Measurements from ENCODE around the gene IL1RN. TPM values are rescaled to one million over a fixed set of nuclear protein-coding genes. Genes with fewer than 3 reads are reported as not detected.

IL1RN gene
- total RNA-seq, 1 donor from 2014 or later, result not detected

DNA sequence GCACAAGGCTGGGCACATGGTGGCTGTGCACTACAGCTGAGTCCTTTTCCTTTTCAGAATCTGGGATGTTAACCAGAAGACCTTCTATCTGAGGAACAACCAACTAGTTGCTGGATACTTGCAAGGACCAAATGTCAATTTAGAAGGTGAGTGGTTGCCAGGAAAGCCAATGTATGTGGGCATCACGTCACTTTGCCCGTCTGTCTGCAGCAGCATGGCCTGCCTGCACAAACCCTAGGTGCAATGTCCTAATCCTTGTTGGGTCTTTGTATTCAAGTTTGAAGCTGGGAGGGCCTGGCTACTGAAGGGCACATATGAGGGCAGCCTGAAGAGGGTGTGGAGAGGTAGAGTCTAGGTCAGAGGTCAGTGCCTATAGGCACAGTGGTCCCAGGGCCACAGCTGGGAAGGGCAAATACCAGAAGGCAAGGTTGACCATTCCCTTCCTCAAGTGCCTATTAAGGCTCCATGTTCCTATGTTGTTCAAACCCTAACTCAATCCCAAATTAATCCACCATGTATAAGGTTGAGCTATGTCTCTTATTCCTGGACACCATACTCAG, 2.2 kb downstream of the IL1RN start:
- peaks cover 45% of the 10 kb centered on the region for H3K27me3 Mint-ChIP-seq (ENCODE audit: unreplicated experiment)
- no peaks in the 10 kb centered on the region for H3K4me1 Mint-ChIP-seq (ENCODE audit: unreplicated experiment)
- no peak overlapping the region for H3K4me3 Mint-ChIP-seq (ENCODE audit: unreplicated experiment)
- no peaks in the 10 kb centered on the region for H3K36me3 Mint-ChIP-seq (ENCODE audit: unreplicated experiment)
- no peak overlapping the region for H3K27ac Mint-ChIP-seq (ENCODE audit: unreplicated experiment)
- DNase-seq (ENCODE audit: extremely low spot score, unreplicated experiment), result peak; percentile 60
- TF ChIP-seq, protein P1, sequence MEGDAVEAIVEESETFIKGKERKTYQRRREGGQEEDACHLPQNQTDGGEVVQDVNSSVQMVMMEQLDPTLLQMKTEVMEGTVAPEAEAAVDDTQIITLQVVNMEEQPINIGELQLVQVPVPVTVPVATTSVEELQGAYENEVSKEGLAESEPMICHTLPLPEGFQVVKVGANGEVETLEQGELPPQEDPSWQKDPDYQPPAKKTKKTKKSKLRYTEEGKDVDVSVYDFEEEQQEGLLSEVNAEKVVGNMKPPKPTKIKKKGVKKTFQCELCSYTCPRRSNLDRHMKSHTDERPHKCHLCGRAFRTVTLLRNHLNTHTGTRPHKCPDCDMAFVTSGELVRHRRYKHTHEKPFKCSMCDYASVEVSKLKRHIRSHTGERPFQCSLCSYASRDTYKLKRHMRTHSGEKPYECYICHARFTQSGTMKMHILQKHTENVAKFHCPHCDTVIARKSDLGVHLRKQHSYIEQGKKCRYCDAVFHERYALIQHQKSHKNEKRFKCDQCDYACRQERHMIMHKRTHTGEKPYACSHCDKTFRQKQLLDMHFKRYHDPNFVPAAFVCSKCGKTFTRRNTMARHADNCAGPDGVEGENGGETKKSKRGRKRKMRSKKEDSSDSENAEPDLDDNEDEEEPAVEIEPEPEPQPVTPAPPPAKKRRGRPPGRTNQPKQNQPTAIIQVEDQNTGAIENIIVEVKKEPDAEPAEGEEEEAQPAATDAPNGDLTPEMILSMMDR (IDR thresholded peaks at IDR 0.05), result no peak
- H3K9me3 Mint-ChIP-seq (ENCODE audit: unreplicated experiment), result no peaks in the 10 kb centered on the region

DNA sequence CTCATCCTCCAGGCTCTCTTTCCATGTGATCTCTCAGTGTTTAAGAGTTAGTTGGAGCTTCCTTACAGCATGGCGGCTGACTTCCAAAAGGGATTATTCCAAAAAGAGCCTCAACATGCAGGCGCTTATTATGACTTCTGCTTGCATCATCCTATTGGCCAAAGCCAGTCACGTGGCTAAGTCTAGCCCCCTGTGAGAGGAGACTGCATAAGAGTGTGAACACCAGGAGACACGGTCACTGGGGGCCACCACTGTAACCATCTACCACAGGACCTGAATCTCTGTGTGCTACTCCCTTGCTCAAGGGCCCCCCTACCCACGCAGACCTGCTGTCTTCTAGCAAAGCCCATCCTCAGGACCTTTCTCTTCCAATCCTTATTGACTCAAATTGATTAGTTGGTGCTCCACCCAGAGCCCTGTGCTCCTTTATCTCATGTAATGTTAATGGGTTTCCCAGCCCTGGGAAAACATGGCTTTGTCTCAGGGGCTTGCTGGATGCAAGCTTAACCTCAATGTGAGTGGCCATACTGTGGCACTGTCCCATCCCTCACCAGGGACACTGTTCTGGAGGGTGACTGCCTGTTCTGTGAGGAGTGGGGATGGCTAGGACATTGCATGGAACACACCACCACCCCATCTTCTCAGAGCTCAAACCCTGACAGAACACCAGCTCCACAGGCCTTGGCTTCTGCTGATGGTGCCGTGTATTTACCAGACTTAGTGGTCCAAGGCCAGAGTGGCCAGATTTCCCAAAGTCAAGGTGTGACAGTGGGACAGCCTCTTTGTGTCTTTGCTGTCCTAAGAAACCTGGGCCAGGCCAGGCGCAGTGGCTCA, 4.2 kb downstream of the IL1RN start:
- H3K27ac Mint-ChIP-seq (ENCODE audit: unreplicated experiment), result no peak overlapping the region

DNA sequence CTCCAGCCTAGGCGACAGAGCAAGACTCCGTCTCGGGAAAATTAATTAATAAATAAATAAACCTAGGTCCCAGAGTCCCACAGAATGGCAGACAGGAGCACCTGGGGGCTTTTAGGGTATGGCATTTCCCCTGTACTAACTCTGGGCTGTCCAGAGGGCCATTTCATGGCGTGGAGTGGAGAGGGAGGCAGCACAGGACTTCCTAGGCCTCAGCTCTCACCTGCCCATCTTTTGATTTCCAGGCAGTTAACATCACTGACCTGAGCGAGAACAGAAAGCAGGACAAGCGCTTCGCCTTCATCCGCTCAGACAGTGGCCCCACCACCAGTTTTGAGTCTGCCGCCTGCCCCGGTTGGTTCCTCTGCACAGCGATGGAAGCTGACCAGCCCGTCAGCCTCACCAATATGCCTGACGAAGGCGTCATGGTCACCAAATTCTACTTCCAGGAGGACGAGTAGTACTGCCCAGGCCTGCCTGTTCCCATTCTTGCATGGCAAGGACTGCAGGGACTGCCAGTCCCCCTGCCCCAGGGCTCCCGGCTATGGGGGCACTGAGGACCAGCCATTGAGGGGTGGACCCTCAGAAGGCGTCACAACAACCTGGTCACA, 5.1 kb downstream of the IL1RN start:
- Mint-ChIP-seq H3K27ac (ENCODE audit: unreplicated experiment) (no peak overlapping the region), H3K27me3 (ENCODE audit: unreplicated experiment) (peaks cover 39% of the 10 kb centered on the region), H3K36me3 (ENCODE audit: unreplicated experiment) (no peaks in the 10 kb centered on the region), H3K9me3 (ENCODE audit: unreplicated experiment) (no peaks in the 10 kb centered on the region), H3K4me1 (ENCODE audit: unreplicated experiment) (no peaks in the 10 kb centered on the region), H3K4me3 (ENCODE audit: unreplicated experiment) (no peak overlapping the region)
- TF ChIP-seq, protein P1 (IDR thresholded peaks at IDR 0.05), result no peak
- DNase-seq (ENCODE audit: extremely low spot score, unreplicated experiment), result peak; percentile 67

More for the DNA sequence above, 4.2 kb downstream of the IL1RN start:
- no peaks in the 10 kb centered on the region for H3K9me3 Mint-ChIP-seq (ENCODE audit: unreplicated experiment)
- TF ChIP-seq, protein P1 (IDR thresholded peaks at IDR 0.05), result no peak
- peak; percentile 53 for DNase-seq (ENCODE audit: extremely low spot score, unreplicated experiment)
- no peaks in the 10 kb centered on the region for H3K4me1 Mint-ChIP-seq (ENCODE audit: unreplicated experiment)
- H3K27me3 Mint-ChIP-seq (ENCODE audit: unreplicated experiment), result peaks cover 48% of the 10 kb centered on the region
- H3K36me3 Mint-ChIP-seq (ENCODE audit: unreplicated experiment), result no peaks in the 10 kb centered on the region
- H3K4me3 Mint-ChIP-seq (ENCODE audit: unreplicated experiment), result no peak overlapping the region

DNA sequence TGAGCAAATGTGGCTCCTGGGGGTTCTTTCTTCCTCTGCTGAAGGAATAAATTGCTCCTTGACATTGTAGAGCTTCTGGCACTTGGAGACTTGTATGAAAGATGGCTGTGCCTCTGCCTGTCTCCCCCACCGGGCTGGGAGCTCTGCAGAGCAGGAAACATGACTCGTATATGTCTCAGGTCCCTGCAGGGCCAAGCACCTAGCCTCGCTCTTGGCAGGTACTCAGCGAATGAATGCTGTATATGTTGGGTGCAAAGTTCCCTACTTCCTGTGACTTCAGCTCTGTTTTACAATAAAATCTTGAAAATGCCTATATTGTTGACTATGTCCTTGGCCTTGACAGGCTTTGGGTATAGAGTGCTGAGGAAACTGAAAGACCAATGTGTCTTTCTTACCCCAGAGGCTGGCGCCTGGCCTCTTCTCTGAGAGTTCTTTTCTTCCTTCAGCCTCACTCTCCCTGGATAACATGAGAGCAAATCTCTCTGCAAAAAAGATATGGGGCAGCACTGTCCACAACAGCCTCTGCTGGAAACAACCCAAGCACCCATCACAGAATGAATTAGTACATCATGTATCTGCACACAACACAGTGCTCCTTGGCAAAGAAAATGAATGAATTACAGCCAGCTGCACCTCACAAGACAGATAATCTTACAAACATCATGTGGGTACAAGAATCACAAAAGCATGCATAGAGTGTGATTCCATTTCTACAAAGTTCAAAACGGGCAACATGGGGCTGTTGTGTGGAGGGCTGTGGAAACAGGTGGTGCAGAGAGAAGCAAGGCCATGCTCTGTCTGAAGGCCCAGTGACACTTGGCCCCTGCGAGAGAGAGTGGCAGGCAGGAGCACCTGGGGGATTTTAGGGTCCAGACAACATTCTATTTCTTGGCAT, 6.6 kb downstream of the IL1RN start:
- TF ChIP-seq, protein P1 (IDR thresholded peaks at IDR 0.05), result no peak
- Mint-ChIP-seq H3K4me3 (ENCODE audit: unreplicated experiment) (no peak overlapping the region), H3K27me3 (ENCODE audit: unreplicated experiment) (peaks cover 34% of the 10 kb centered on the region), H3K27ac (ENCODE audit: unreplicated experiment) (no peak overlapping the region), H3K36me3 (ENCODE audit: unreplicated experiment) (no peaks in the 10 kb centered on the region), H3K4me1 (ENCODE audit: unreplicated experiment) (no peaks in the 10 kb centered on the region), H3K9me3 (ENCODE audit: unreplicated experiment) (no peaks in the 10 kb centered on the region)
- peak; percentile 77 for DNase-seq (ENCODE audit: extremely low spot score, unreplicated experiment)

Measured in osteocyte (in vitro differentiated cells).